ENCODE results near the gene SCN4B.

DNA sequence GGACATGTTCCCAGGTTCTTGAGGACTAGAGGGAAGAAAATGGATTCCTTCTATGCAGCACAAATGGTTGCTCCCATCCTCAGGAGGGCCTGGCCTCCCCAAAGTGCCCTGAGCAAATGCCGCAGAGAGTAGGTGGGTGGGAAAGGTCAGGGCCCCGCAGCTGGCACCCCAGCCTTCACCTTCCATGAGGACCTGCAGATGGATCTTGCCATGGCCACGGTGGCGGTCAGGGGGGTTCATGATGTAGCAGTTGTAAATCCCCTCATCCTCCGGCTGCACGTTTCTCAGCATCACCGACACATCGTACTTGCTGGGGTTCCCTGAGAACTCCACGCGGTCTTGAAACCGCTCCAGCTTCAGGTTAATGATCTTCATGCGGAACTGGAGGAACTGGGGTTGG lies 15.3 kb upstream of the SCN4B start:
- TF ChIP-seq, protein P1, sequence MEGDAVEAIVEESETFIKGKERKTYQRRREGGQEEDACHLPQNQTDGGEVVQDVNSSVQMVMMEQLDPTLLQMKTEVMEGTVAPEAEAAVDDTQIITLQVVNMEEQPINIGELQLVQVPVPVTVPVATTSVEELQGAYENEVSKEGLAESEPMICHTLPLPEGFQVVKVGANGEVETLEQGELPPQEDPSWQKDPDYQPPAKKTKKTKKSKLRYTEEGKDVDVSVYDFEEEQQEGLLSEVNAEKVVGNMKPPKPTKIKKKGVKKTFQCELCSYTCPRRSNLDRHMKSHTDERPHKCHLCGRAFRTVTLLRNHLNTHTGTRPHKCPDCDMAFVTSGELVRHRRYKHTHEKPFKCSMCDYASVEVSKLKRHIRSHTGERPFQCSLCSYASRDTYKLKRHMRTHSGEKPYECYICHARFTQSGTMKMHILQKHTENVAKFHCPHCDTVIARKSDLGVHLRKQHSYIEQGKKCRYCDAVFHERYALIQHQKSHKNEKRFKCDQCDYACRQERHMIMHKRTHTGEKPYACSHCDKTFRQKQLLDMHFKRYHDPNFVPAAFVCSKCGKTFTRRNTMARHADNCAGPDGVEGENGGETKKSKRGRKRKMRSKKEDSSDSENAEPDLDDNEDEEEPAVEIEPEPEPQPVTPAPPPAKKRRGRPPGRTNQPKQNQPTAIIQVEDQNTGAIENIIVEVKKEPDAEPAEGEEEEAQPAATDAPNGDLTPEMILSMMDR (IDR thresholded peaks at IDR 0.05; ENCODE audit: low read depth, low read length, missing input control): no peak
- no peak for TF ChIP-seq EGR1 (IDR thresholded peaks at IDR 0.05; ENCODE audit: low read depth in 2 of 2)
